H9 (cell line): Measurements from ENCODE around the gene ZNF770. TPM values are rescaled to one million over a fixed set of nuclear protein-coding genes. Genes with fewer than 3 reads are reported as not detected.

ENCODE experiments used
- DNase-seq: peaks from one replicate; pipeline ENCODE4 v3.0.0-alpha.2; 2017
- H2AFZ ChIP-seq: one replicate; pipeline ENCODE4 v1.6.1; 2013; ENCODE audit warnings: mild to moderate bottlenecking, low read length, control low read depth, moderate library complexity
- H2AK5ac ChIP-seq: 2 replicates; pipeline ENCODE4 v1.6.1; 2013; ENCODE audit warnings: low read length, control low read depth, mixed read lengths; ENCODE audit not compliant: insufficient read length
- H2BK120ac ChIP-seq: one replicate; pipeline ENCODE4 v1.6.1; 2013; ENCODE audit warnings: low read depth, mild to moderate bottlenecking, low read length, control low read depth, inconsistent platforms; ENCODE audit not compliant: poor library complexity, severe bottlenecking
- H2BK12ac ChIP-seq: 2 replicates; pipeline ENCODE4 v1.6.1; 2013; ENCODE audit warnings: low read length, control low read depth, mixed read lengths, low read depth; ENCODE audit not compliant: insufficient read length
- H2BK15ac ChIP-seq: 2 replicates; pipeline ENCODE4 v1.6.1; 2013; ENCODE audit warnings: low read depth, low read length, control low read depth
- H2BK20ac ChIP-seq: one replicate; pipeline ENCODE4 v1.6.1; 2013; ENCODE audit warnings: low read depth, mild to moderate bottlenecking, low read length, control low read depth, inconsistent platforms; ENCODE audit not compliant: poor library complexity, severe bottlenecking
- H2BK5ac ChIP-seq: 2 replicates; pipeline ENCODE4 v1.6.1; 2013; ENCODE audit warnings: low read length, control low read depth, mixed read lengths; ENCODE audit not compliant: insufficient read length
- H3K14ac ChIP-seq: 2 replicates; pipeline ENCODE4 v1.6.1; 2013; ENCODE audit warnings: low read length, control low read depth; ENCODE audit not compliant: insufficient read depth
- H3K18ac ChIP-seq: 2 replicates; pipeline ENCODE4 v1.6.1; 2013; ENCODE audit warnings: low read depth, mild to moderate bottlenecking, mixed read lengths, low read length, control low read depth; ENCODE audit not compliant: insufficient read length
- H3K23ac ChIP-seq: 2 replicates; pipeline ENCODE4 v1.6.1; 2013; ENCODE audit warnings: low read length, control low read depth, mixed read lengths, low read depth; ENCODE audit not compliant: insufficient read length
- H3K23me2 ChIP-seq: 2 replicates; pipeline ENCODE4 v1.6.1; 2013; ENCODE audit warnings: low read depth, mild to moderate bottlenecking, mixed read lengths, low read length, control low read depth; ENCODE audit not compliant: insufficient read length, poor library complexity, severe bottlenecking
- H3K27ac ChIP-seq: 2 replicates; pipeline ENCODE4 v1.5.1; 2013; ENCODE audit warnings: low read length, control low read depth, mixed read lengths, low read depth; ENCODE audit not compliant: insufficient read length
- H3K27me3 ChIP-seq: 2 replicates; pipeline ENCODE4 v1.6.1; 2013; ENCODE audit warnings: low read length, control low read depth, inconsistent platforms; ENCODE audit not compliant: insufficient read depth
- H3K4ac ChIP-seq: 2 replicates; pipeline ENCODE4 v1.6.1; 2013; ENCODE audit warnings: low read depth, mild to moderate bottlenecking, control low read depth, inconsistent platforms, low read length, moderate library complexity
- H3K4me1 ChIP-seq: 2 replicates; pipeline ENCODE4 v1.6.1; 2013; ENCODE audit warnings: low read length, control low read depth, inconsistent platforms; ENCODE audit not compliant: insufficient read depth
- H3K4me2 ChIP-seq: 2 replicates; pipeline ENCODE4 v1.6.1; 2013; ENCODE audit warnings: low read length, control low read depth, mixed read lengths; ENCODE audit not compliant: insufficient read length, insufficient read depth
- H3K56ac ChIP-seq: 2 replicates; pipeline ENCODE4 v1.6.1; 2013; ENCODE audit warnings: low read depth, mild to moderate bottlenecking, mixed read lengths, low read length, control low read depth; ENCODE audit not compliant: insufficient read length
- H3K79me1 ChIP-seq: 2 replicates; pipeline ENCODE4 v1.6.1; 2013; ENCODE audit warnings: low read depth, mild to moderate bottlenecking, moderate library complexity, low read length, control low read depth, inconsistent platforms; ENCODE audit not compliant: insufficient read depth, poor library complexity, severe bottlenecking
- H3K79me2 ChIP-seq: 2 replicates; pipeline ENCODE4 v1.6.1; 2013; ENCODE audit warnings: low read length, control low read depth, inconsistent platforms; ENCODE audit not compliant: insufficient read depth
- H3K9ac ChIP-seq: 2 replicates; pipeline ENCODE4 v1.6.1; 2013; ENCODE audit warnings: low read length, control low read depth, mixed read lengths; ENCODE audit not compliant: insufficient read length; ENCODE audit errors: extremely low read depth
- H3K9me3 ChIP-seq: one replicate; pipeline ENCODE4 v1.6.1; 2013; ENCODE audit warnings: low read depth, low read length, inconsistent platforms; ENCODE audit not compliant: control insufficient read depth
- H3T11ph ChIP-seq: one replicate; pipeline ENCODE4 v1.6.1; 2013; ENCODE audit warnings: mild to moderate bottlenecking, low read length, control low read depth, inconsistent platforms
- H4K20me1 ChIP-seq: one replicate; pipeline ENCODE4 v1.6.1; 2013; ENCODE audit not compliant: control insufficient read depth, insufficient read length, insufficient read depth
- H4K5ac ChIP-seq: 2 replicates; pipeline ENCODE4 v1.6.1; 2013; ENCODE audit warnings: low read depth, mild to moderate bottlenecking, mixed read lengths, low read length, control low read depth; ENCODE audit not compliant: insufficient read length
- H4K8ac ChIP-seq: replicated peaks from 2 replicates; pipeline ENCODE4 v1.6.1; 2013; ENCODE audit warnings: low read length, control low read depth, mixed read lengths, low read depth; ENCODE audit not compliant: insufficient read length
- H4K91ac ChIP-seq: 2 replicates; pipeline ENCODE4 v1.6.1; 2013; ENCODE audit warnings: low read depth, mild to moderate bottlenecking, moderate library complexity, mixed read lengths, low read length, control low read depth; ENCODE audit not compliant: insufficient read length
- H3K27ac Mint-ChIP-seq, 3 experiments: 2 replicates in 2 of 3; 3 replicates in 1 of 3; pipeline ENCODE4 v1.8.0; 2020 to 2021; ENCODE audit warnings: mixed read lengths in 3 of 3, mild to moderate bottlenecking in 1 of 3, moderate library complexity in 1 of 3
- H3K27me3 Mint-ChIP-seq: 2 replicates; pipeline ENCODE4 v1.8.0; 2021; ENCODE audit warnings: low read depth, mild to moderate bottlenecking, moderate library complexity, mixed read lengths
- H3K36me3 Mint-ChIP-seq, 3 experiments: 2 replicates in 2 of 3; 3 replicates in 1 of 3; pipeline ENCODE4 v1.8.0; 2020 to 2021; ENCODE audit warnings: low read depth in 3 of 3, mixed read lengths in 3 of 3; ENCODE audit not compliant: insufficient read depth in 1 of 3
- H3K4me1 Mint-ChIP-seq, 2 experiments: 2 replicates each; pipeline ENCODE4 v1.8.0; 2020; ENCODE audit warnings: mixed read lengths in 2 of 2
- H3K4me3 Mint-ChIP-seq, 2 experiments: 2 replicates in 1 of 2; 3 replicates in 1 of 2; pipeline ENCODE4 v1.8.0; 2020 to 2021; ENCODE audit warnings: mild to moderate bottlenecking in 2 of 2, mixed read lengths in 2 of 2, moderate library complexity in 1 of 2
- H3K9me3 Mint-ChIP-seq, 2 experiments: 2 replicates in 1 of 2; 3 replicates in 1 of 2; pipeline ENCODE4 v1.8.0; 2020; ENCODE audit warnings: mild to moderate bottlenecking in 2 of 2, mixed read lengths in 2 of 2, moderate library complexity in 1 of 2
- WGBS: extraction: QIAGEN DNeasy Blood & Tissue Kit; methylation state at CpG from one replicate; pipeline ENCODE4 v1.1.7; 2013; ENCODE audit warnings: missing lambda C conversion rate, low lambda C conversion rate, mixed read lengths; ENCODE audit not compliant: insufficient read length; ENCODE audit errors: extremely low coverage; 5-methylcytosine and 5-hydroxymethylcytosine counted together
- total RNA-seq: library from RNA; stranded (reverse); gene quantifications from 2 replicates; pipeline ENCODE4 v1.2.1, GENCODE V29; 2021
- TF ChIP-seq, protein P1 (sequence below): fragments of 200-600 bp; sonication (generic); conservative IDR thresholded peaks from 3 replicates; pipeline ENCODE4 v1.8.0; 2021; ENCODE audit warnings: antibody characterized with exemption, mild to moderate bottlenecking

Gene ZNF770
- total RNA-seq, 1 experiment from 2014 or later, result 111 TPM

DNA sequence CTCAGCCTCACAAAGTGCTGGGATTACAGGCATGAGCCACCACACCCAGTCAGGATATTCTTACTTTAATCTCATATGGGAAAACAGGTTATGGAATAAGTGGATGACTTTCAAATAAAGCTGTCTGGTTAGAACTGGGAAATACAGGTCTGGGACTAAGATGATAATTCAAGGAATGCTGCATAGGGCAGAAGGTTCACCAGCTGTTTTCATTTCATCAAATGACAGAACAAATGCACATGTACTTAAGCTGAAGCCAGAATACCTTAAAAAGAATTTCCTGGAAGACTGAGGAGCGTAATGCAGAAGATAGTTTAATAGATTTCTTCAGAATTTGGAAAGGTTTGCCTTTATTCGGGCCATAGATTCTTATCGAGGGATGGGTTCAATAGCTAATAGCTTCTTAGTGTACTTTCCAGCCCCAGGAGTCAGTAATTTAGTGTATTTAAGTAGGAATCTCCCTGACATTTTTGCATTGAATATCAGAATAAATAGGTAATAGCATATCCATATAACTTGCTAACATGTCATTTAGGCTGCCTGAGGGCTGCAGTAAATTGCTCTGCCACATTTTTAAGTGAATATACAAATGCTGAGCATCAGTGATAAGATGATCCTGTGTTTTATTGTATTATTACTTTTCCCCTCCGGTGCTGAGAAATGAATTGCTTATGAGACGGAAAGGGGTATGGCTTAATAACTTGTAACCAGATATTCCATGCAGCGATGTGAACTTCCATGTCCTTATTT, 40.3 kb upstream of the ZNF770 start:
- no peak for DNase-seq
- peaks cover 0 to 5% (median 0%) of the 10 kb centered on the region in 3 experiments; a peak in 1 of 7 replicates for H3K36me3 Mint-ChIP-seq
- no peak overlapping the region for H2BK12ac ChIP-seq
- WGBS, result no CpG with 5 or more reads among the region's 6 CpGs
- no peak overlapping the region for H3K14ac ChIP-seq
- H3K27me3 Mint-ChIP-seq, result no peaks in the 10 kb centered on the region
- H3K23ac ChIP-seq, result no peak overlapping the region
- peaks cover 9 to 17% of the 10 kb centered on the region in 2 experiments for H3K4me1 Mint-ChIP-seq
- H2AFZ ChIP-seq, result no peak overlapping the region
- no peak overlapping the region for H4K5ac ChIP-seq
- no peak overlapping the region for H2BK20ac ChIP-seq
- TF ChIP-seq, protein P1, sequence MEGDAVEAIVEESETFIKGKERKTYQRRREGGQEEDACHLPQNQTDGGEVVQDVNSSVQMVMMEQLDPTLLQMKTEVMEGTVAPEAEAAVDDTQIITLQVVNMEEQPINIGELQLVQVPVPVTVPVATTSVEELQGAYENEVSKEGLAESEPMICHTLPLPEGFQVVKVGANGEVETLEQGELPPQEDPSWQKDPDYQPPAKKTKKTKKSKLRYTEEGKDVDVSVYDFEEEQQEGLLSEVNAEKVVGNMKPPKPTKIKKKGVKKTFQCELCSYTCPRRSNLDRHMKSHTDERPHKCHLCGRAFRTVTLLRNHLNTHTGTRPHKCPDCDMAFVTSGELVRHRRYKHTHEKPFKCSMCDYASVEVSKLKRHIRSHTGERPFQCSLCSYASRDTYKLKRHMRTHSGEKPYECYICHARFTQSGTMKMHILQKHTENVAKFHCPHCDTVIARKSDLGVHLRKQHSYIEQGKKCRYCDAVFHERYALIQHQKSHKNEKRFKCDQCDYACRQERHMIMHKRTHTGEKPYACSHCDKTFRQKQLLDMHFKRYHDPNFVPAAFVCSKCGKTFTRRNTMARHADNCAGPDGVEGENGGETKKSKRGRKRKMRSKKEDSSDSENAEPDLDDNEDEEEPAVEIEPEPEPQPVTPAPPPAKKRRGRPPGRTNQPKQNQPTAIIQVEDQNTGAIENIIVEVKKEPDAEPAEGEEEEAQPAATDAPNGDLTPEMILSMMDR, result no peak
- H3K23me2 ChIP-seq, result no peaks in the 10 kb centered on the region
- H3K27me3 ChIP-seq, result no peaks in the 10 kb centered on the region
- H3K4ac ChIP-seq, result no peak overlapping the region
- H3K4me1 ChIP-seq, result no peaks in the 10 kb centered on the region
- H3K79me1 ChIP-seq, result no peaks in the 10 kb centered on the region
- H4K91ac ChIP-seq, result no peak overlapping the region
- H3K79me2 ChIP-seq, result no peaks in the 10 kb centered on the region
- no peak overlapping the region for H2BK15ac ChIP-seq
- peaks cover 0 to 3% of the 10 kb centered on the region in 2 experiments; a peak in 1 of 5 replicates for H3K9me3 Mint-ChIP-seq
- H3K9me3 ChIP-seq, result no peaks in the 10 kb centered on the region
- no peak overlapping the region for H3K27ac ChIP-seq
- no peak overlapping the region for H2BK5ac ChIP-seq
- H3K56ac ChIP-seq, result no peak overlapping the region
- no peaks in the 10 kb centered on the region for H4K20me1 ChIP-seq
- no peak overlapping the region for H3K9ac ChIP-seq
- H3K4me2 ChIP-seq, result no peak overlapping the region
- H3T11ph ChIP-seq, result no peak overlapping the region
- H3K18ac ChIP-seq, result no peak overlapping the region
- no peak overlapping the region for H2AK5ac ChIP-seq
- H3K27ac Mint-ChIP-seq, result no peak overlapping the region
- H3K4me3 Mint-ChIP-seq, result no peak overlapping the region
- H4K8ac ChIP-seq, result no peak overlapping the region
- H2BK120ac ChIP-seq, result no peak overlapping the region
